ENCODE results near the gene TSR1.

The TSR1 gene

GRCh38 chr17:2343421-2343820 is 7.2 kb upstream of the TSR1 start:
- TF ChIP-seq CTCF (IDR thresholded peaks at IDR 0.05; ENCODE audit: low read depth, low read length, missing control alignments) = no peak

GRCh38 chr17:2338315-2338657 is 2.0 kb upstream of the TSR1 start:
- no peak for TF ChIP-seq CTCF (IDR thresholded peaks at IDR 0.05; ENCODE audit: low read depth, low read length, missing control alignments)

More at GRCh38 chr17:2343421-2343820, 7.2 kb upstream of the TSR1 start:
- H3K4me3 ChIP-seq (ENCODE audit: low read depth, low read length) = no peak overlapping the region
- no peak for DNase-seq (ENCODE audit: low read depth)

GRCh38 chr17:2337544-2338314 is 1.5 kb upstream of the TSR1 start:
- TF ChIP-seq CTCF (IDR thresholded peaks at IDR 0.05; ENCODE audit: low read depth, low read length, missing control alignments) = no peak
- DNase-seq (ENCODE audit: low read depth) = no peak

More at GRCh38 chr17:2338315-2338657, 2.0 kb upstream of the TSR1 start:
- H3K4me3 ChIP-seq (ENCODE audit: low read depth, low read length) = peak overlapping the region; percentile 91
- no peak for DNase-seq (ENCODE audit: low read depth)

GRCh38 chr17:2336852-2337543 is 741 bp upstream of the TSR1 start, which contains the start of gene SGSM2:
SGSM2 (plus strand) TSS chr17:2337501; CDS start chr17:2337689, 188 bp downstream.
- TF ChIP-seq CTCF (IDR thresholded peaks at IDR 0.05; ENCODE audit: low read depth, low read length, missing control alignments) = no peak
- H3K4me3 ChIP-seq (ENCODE audit: low read depth, low read length) = peak within 1 kb of the TSS; percentile 91
- DNase-seq (ENCODE audit: low read depth) = no peak

More at GRCh38 chr17:2337544-2338314, 1.5 kb upstream of the TSR1 start:
- peak overlapping the region; percentile 91 for H3K4me3 ChIP-seq (ENCODE audit: low read depth, low read length)

DNA sequence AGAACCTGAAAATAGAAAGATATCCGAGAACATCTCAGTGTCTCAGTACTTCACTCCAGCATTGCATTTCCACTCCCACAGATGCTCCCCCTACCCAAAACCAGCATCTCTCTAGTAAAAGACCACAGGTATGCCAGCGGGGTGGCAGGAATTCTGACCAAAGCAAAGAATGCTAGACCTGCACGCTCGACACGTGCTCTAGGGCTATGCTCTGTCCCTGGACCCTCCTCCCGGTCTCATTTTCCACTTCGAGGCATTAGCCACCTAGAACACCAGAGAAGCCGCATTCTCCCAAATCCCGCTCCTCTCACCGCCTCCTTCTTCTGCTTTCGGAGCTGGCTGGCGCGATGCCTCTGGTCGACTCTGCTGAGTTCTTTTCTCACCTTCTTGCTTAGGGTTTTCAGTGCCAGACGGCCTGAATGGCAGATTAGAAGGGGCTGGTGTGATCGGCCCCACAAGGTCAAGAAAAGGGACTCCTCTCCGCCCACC is 487 bp downstream of the TSR1 start:
- no peak for TF ChIP-seq CTCF (IDR thresholded peaks at IDR 0.05; ENCODE audit: low read depth, low read length, missing control alignments)
- H3K4me3 ChIP-seq (ENCODE audit: low read depth, low read length) = peak overlapping the region; percentile 91
- no peak for DNase-seq (ENCODE audit: low read depth)

DNA sequence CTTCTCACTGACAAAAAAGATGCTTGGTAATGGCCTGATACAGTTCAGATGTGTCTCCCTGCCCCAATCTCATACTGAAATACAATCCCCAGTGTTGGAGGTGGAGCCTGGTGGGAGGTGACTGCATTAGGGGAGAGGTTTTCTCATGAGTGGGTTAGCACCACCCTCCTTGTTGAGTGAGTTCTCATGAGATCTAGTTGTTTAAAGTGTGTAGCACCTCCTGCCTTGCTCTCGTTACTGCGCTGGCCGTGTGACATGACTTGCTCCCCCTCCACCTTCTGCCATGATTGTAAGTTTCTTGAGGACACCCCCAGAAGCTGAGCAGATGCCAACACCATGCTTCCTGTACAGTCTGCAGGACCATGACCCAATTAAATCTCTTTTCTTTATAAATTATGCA is 5.0 kb downstream of the TSR1 start:
- DNase-seq (ENCODE audit: low read depth) = no peak
- H3K4me3 ChIP-seq (ENCODE audit: low read depth, low read length) = no peak overlapping the region
- TF ChIP-seq CTCF (IDR thresholded peaks at IDR 0.05; ENCODE audit: low read depth, low read length, missing control alignments) = no peak

All from GM12864 (cell line).